HepG2 (cell line): ENCODE data around the gene ZSCAN31. TPM values are rescaled to one million over a fixed set of nuclear protein-coding genes. Genes with fewer than 3 reads are reported as not detected.

Experiments used
- BCL6 ChIP-seq: IDR thresholded peaks from 2 replicates; pipeline ENCODE4 v1.6.1; 2016; ENCODE audit warnings: missing genetic modification reagents, missing compliant biosample characterization
- KLF6 ChIP-seq: IDR thresholded peaks from 2 replicates; pipeline ENCODE4 v1.8.0; 2016; ENCODE audit warnings: missing biosample characterization, missing genetic modification reagents
- MNT ChIP-seq: fragments of 450-650 bp; IDR thresholded peaks from 2 replicates; pipeline ENCODE4 v1.6.1; 2016
- NBN ChIP-seq: fragments of 450-650 bp; conservative IDR thresholded peaks from 2 replicates; pipeline ENCODE4 v1.6.1; 2017
- PHF21A ChIP-seq: sonication (generic); formaldehyde crosslinking; IDR thresholded peaks from 2 replicates; pipeline ENCODE4 v1.5.0; 2020; ENCODE audit warnings: mild to moderate bottlenecking, missing genetic modification reagents
- PRMT3 ChIP-seq: sonication (generic); formaldehyde crosslinking; IDR thresholded peaks from 2 replicates; pipeline ENCODE4 v1.8.1; 2022; ENCODE audit warnings: low read depth, mild to moderate bottlenecking, moderate library complexity, missing genetic modification reagents, borderline replicate concordance
- RFX5 ChIP-seq: IDR thresholded peaks from 2 replicates; pipeline ENCODE4 v1.6.1; 2011; ENCODE audit warnings: low read depth, low read length, improper control_type of control experiment
- ZNF282 ChIP-seq: fragments of 450-650 bp; IDR thresholded peaks from 2 replicates; pipeline ENCODE4 v1.6.1; 2018; ENCODE audit not compliant: partially characterized antibody
- ZNF318 ChIP-seq: sonication (generic); formaldehyde crosslinking; IDR thresholded peaks from 2 replicates; pipeline ENCODE4 v1.4.0; 2020; ENCODE audit warnings: mild to moderate bottlenecking, missing genetic modification reagents
- ZNF552 ChIP-seq: sonication (generic); formaldehyde crosslinking; IDR thresholded peaks from 2 replicates; pipeline ENCODE4 v1.9.0; 2022; ENCODE audit warnings: missing genetic modification reagents, mild to moderate bottlenecking, borderline replicate concordance
- ZNF788 ChIP-seq: sonication (generic); formaldehyde crosslinking; IDR thresholded peaks from 2 replicates; pipeline ENCODE4 v1.5.0; 2020; ENCODE audit warnings: mild to moderate bottlenecking, missing genetic modification reagents, borderline replicate concordance
- polyA plus RNA-seq, 8 experiments: library from polyadenylated mRNA; depleted of rRNA in 3 of 8; stranded (reverse) in 7 of 8; unstranded in 1 of 8; fragments of >200 nt; fragmentation: Illumina TruSeq in 4 of 8; extraction: Trizol in 4 of 8; gene quantifications; 2 replicates each; pipeline versions ENCODE4 v1.2.1 to v1.2.3, GENCODE V29; 2011 to 2016; ENCODE audit warnings: low read depth in 4 of 8, missing spikeins in 1 of 8, mixed read lengths in 1 of 8; ENCODE audit not compliant: insufficient read depth in 1 of 8
- total RNA-seq, 5 experiments: library from RNA; depleted of rRNA; stranded (reverse); fragments of >200 nt; fragmentation: Illumina TruSeq; extraction: Trizol; gene quantifications; 2 replicates each; pipeline ENCODE4 v1.2.3, GENCODE V29; 2016; ENCODE audit warnings: low read depth in 1 of 5
- TF ChIP-seq, protein P1 (sequence below): sonication (generic); formaldehyde crosslinking; IDR thresholded peaks from 2 replicates; pipeline ENCODE4 v1.4.0; 2020; ENCODE audit warnings: missing genetic modification reagents, mild to moderate bottlenecking, borderline replicate concordance
- TF ChIP-seq, protein P2 (sequence below): sonication (generic); formaldehyde crosslinking; IDR thresholded peaks from 2 replicates; pipeline ENCODE4 v1.4.0; 2020; ENCODE audit warnings: missing genetic modification reagents, borderline replicate concordance

Gene ZSCAN31
- total and polyA plus RNA-seq, 2 of the 13 experiments (the other 11 are each of a cell fraction or from before 2014, with no cell fraction given) = 5.3 to 6.2 TPM

- TF ChIP-seq ZNF318 (CRISPR knock-in tag) = 0 out of 2 replicates have a peak, but pooled peaks have one; percentile 78
- no peak for TF ChIP-seq PRMT3 (CRISPR knock-in tag)
- TF ChIP-seq, protein P1, sequence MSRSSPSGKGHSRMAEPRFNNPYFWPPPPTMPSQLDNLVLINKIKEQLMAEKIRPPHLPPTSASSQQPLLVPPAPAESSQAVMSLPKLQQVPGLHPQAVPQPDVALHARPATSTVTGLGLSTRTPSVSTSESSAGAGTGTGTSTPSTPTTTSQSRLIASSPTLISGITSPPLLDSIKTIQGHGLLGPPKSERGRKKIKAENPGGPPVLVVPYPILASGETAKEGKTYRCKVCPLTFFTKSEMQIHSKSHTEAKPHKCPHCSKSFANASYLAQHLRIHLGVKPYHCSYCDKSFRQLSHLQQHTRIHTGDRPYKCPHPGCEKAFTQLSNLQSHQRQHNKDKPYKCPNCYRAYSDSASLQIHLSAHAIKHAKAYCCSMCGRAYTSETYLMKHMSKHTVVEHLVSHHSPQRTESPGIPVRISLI (CRISPR knock-in tag) = no peak
- TF ChIP-seq BCL6 (CRISPR knock-in tag) = no peak
- no peak for TF ChIP-seq NBN
- TF ChIP-seq ZNF552 (CRISPR knock-in tag) = no peak
- no peak; the same call in 1 of the 2 replicates for TF ChIP-seq ZNF788
- peak; percentile 83 for TF ChIP-seq PHF21A (CRISPR knock-in tag)
- TF ChIP-seq KLF6 (CRISPR knock-in tag) = peak; percentile 57; the same call in 1 of the 2 replicates
- no peak for TF ChIP-seq ZNF282
- no peak for TF ChIP-seq RFX5
- TF ChIP-seq, protein P2, sequence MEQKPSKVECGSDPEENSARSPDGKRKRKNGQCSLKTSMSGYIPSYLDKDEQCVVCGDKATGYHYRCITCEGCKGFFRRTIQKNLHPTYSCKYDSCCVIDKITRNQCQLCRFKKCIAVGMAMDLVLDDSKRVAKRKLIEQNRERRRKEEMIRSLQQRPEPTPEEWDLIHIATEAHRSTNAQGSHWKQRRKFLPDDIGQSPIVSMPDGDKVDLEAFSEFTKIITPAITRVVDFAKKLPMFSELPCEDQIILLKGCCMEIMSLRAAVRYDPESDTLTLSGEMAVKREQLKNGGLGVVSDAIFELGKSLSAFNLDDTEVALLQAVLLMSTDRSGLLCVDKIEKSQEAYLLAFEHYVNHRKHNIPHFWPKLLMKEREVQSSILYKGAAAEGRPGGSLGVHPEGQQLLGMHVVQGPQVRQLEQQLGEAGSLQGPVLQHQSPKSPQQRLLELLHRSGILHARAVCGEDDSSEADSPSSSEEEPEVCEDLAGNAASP (CRISPR knock-in tag) = 0 out of 2 replicates have a peak, but pooled peaks have one; percentile 18
- TF ChIP-seq MNT = no peak
Measured at GRCh38 chr6:28355743-28356665, 20.1 kb upstream of the ZSCAN31 start (continued).
